Measurements from ENCODE around the gene ATP8A2. TPM values are rescaled to one million over a fixed set of nuclear protein-coding genes. Genes with fewer than 3 reads are reported as not detected.

The ATP8A2 gene
- total RNA-seq, 1 donor from 2014 or later = 2.1 TPM

DNA sequence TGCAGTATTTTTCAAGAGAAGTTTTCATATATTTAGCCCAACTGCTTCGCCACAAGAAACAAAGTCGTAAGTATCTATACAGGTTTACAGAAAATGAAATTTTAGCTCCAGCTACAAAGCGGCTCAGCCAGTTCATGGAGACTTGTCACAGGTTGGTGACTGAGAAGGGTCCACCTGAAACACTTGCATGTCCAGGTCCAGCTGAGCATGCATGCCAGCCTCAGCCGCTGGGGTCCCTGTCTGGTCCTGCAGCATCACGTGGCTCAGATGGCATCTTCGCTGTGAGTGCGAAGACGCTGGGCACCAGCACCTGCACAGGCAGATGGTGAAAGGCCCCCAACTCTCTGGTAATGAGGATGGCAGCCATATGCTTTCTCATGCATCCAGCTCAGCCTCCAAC, 616.2 kb downstream of the ATP8A2 start:
- H3K27me3 ChIP-seq (ENCODE audit: control insufficient read depth in 3 of 3, insufficient read depth in 3 of 3, low read length in 3 of 3) = no peaks in the 10 kb centered on the region
- no peak overlapping the region for H3K27ac ChIP-seq (ENCODE audit: low read depth, low read length)
- H3K9ac ChIP-seq (ENCODE audit: low read depth in 1 of 3, low read length in 3 of 3) = no peak overlapping the region
- H3K4me3 ChIP-seq (ENCODE audit: low read length in 3 of 3) = no peak overlapping the region
- no peaks in the 10 kb centered on the region for H3K36me3 ChIP-seq (ENCODE audit: control insufficient read depth in 3 of 3, insufficient read depth in 3 of 3, low read length in 3 of 3)
- no peaks in the 10 kb centered on the region for H3K9me3 ChIP-seq (ENCODE audit: control insufficient read depth in 3 of 3, low read length in 3 of 3)
- H3K4me1 ChIP-seq (ENCODE audit: control insufficient read depth in 3 of 3, insufficient read depth in 3 of 3, low read length in 3 of 3) = no peaks in the 10 kb centered on the region

- Histone ChIP-seq H3K4me3 (ENCODE audit: low read length in 3 of 3) (no peak overlapping the region), H3K4me1 (ENCODE audit: control insufficient read depth in 3 of 3, insufficient read depth in 3 of 3, low read length in 3 of 3) (no peaks in the 10 kb centered on the region), H3K9me3 (ENCODE audit: control insufficient read depth in 3 of 3, low read length in 3 of 3) (no peaks in the 10 kb centered on the region), H3K27ac (ENCODE audit: low read depth, low read length) (no peak overlapping the region), H3K36me3 (ENCODE audit: control insufficient read depth in 3 of 3, insufficient read depth in 3 of 3, low read length in 3 of 3) (no peaks in the 10 kb centered on the region), H3K27me3 (ENCODE audit: control insufficient read depth in 3 of 3, insufficient read depth in 3 of 3, low read length in 3 of 3) (no peaks in the 10 kb centered on the region), H3K9ac (ENCODE audit: low read depth in 1 of 3, low read length in 3 of 3) (no peak overlapping the region)
Measured at GRCh38 chr13:25988661-25989060, 616.9 kb downstream of the ATP8A2 start.

DNA sequence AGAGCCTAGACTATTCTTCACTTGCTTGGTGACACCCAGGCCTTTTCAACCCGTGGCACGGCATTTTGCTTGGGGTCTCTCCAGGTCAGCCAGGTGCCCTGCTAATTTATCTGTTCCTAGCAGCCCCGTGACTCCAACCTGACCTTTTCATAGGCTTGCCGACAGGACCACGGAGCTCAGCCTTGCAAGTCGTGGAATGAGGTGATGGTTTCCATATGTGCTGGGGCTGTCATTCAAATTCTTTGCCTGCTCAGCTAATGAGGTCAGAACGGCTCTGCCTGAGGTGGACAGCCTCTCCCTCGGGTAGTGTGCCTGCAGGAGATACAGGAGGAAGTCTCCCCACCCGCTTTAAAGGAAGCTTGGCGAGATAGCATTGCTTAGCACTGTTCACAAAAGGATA, 619.0 kb downstream of the ATP8A2 start:
- no peaks in the 10 kb centered on the region for H3K4me1 ChIP-seq (ENCODE audit: control insufficient read depth in 3 of 3, insufficient read depth in 3 of 3, low read length in 3 of 3)
- no peaks in the 10 kb centered on the region for H3K36me3 ChIP-seq (ENCODE audit: control insufficient read depth in 3 of 3, insufficient read depth in 3 of 3, low read length in 3 of 3)
- H3K27me3 ChIP-seq (ENCODE audit: control insufficient read depth in 3 of 3, insufficient read depth in 3 of 3, low read length in 3 of 3) = no peaks in the 10 kb centered on the region
- H3K27ac ChIP-seq (ENCODE audit: low read depth, low read length) = no peak overlapping the region
- H3K9ac ChIP-seq (ENCODE audit: low read depth in 1 of 3, low read length in 3 of 3) = no peak overlapping the region
- H3K4me3 ChIP-seq (ENCODE audit: low read length in 3 of 3) = no peak overlapping the region
- peaks cover 0 to 4% (median 0%) of the 10 kb centered on the region in 3 donors for H3K9me3 ChIP-seq (ENCODE audit: control insufficient read depth in 3 of 3, low read length in 3 of 3)

DNA sequence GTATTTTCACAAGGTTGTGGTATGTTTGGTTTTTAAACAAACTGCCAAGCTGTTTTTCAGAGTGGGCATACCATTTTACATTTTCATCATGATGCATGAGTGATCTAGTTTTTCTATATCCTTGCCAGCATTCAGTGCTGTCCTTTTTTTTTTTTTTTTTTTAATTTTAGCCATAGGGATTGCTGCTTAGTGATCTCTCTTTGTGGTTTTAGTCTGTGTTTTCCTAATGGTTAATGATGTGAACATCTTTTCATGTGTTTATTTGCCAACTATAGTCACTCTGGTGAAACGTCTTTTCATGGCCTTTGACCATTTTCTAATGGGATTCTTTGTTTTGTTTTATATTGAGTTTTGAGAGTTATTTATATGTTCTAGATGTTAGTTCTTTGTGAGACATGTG, 620.3 kb downstream of the ATP8A2 start:
- H3K4me1 ChIP-seq (ENCODE audit: control insufficient read depth in 3 of 3, insufficient read depth in 3 of 3, low read length in 3 of 3) = no peaks in the 10 kb centered on the region
- peaks cover 0 to 4% (median 0%) of the 10 kb centered on the region in 3 donors for H3K9me3 ChIP-seq (ENCODE audit: control insufficient read depth in 3 of 3, low read length in 3 of 3)
- H3K27me3 ChIP-seq (ENCODE audit: control insufficient read depth in 3 of 3, insufficient read depth in 3 of 3, low read length in 3 of 3) = no peaks in the 10 kb centered on the region
- H3K36me3 ChIP-seq (ENCODE audit: control insufficient read depth in 3 of 3, insufficient read depth in 3 of 3, low read length in 3 of 3) = no peaks in the 10 kb centered on the region
- no peak overlapping the region for H3K4me3 ChIP-seq (ENCODE audit: low read length in 3 of 3)
- no peak overlapping the region for H3K27ac ChIP-seq (ENCODE audit: low read depth, low read length)
- H3K9ac ChIP-seq (ENCODE audit: low read depth in 1 of 3, low read length in 3 of 3) = no peak overlapping the region

- H3K9ac ChIP-seq (ENCODE audit: low read depth in 1 of 3, low read length in 3 of 3) = no peak overlapping the region
- H3K36me3 ChIP-seq (ENCODE audit: control insufficient read depth in 3 of 3, insufficient read depth in 3 of 3, low read length in 3 of 3) = no peaks in the 10 kb centered on the region
- peaks cover 6 to 8% (median 8%) of the 10 kb centered on the region in 3 donors for H3K4me1 ChIP-seq (ENCODE audit: control insufficient read depth in 3 of 3, insufficient read depth in 3 of 3, low read length in 3 of 3)
- no peaks in the 10 kb centered on the region for H3K9me3 ChIP-seq (ENCODE audit: control insufficient read depth in 3 of 3, low read length in 3 of 3)
- no peak overlapping the region for H3K4me3 ChIP-seq (ENCODE audit: low read length in 3 of 3)
- peaks cover 0 to 3% (median 0%) of the 10 kb centered on the region in 3 donors for H3K27me3 ChIP-seq (ENCODE audit: control insufficient read depth in 3 of 3, insufficient read depth in 3 of 3, low read length in 3 of 3)
- H3K27ac ChIP-seq (ENCODE audit: low read depth, low read length) = peak overlapping the region; percentile 16
Measured at GRCh38 chr13:26007261-26008125, 635.7 kb downstream of the ATP8A2 start.

- no peak overlapping the region for H3K27ac ChIP-seq (ENCODE audit: low read depth, low read length)
- H3K9me3 ChIP-seq (ENCODE audit: control insufficient read depth in 3 of 3, low read length in 3 of 3) = no peaks in the 10 kb centered on the region
- H3K4me1 ChIP-seq (ENCODE audit: control insufficient read depth in 3 of 3, insufficient read depth in 3 of 3, low read length in 3 of 3) = peaks cover 6 to 11% (median 8%) of the 10 kb centered on the region in 3 donors
- H3K36me3 ChIP-seq (ENCODE audit: control insufficient read depth in 3 of 3, insufficient read depth in 3 of 3, low read length in 3 of 3) = no peaks in the 10 kb centered on the region
- peaks cover 0 to 3% (median 0%) of the 10 kb centered on the region in 3 donors for H3K27me3 ChIP-seq (ENCODE audit: control insufficient read depth in 3 of 3, insufficient read depth in 3 of 3, low read length in 3 of 3)
- H3K4me3 ChIP-seq (ENCODE audit: low read length in 3 of 3) = no peak overlapping the region
- H3K9ac ChIP-seq (ENCODE audit: low read depth in 1 of 3, low read length in 3 of 3) = peak overlapping the region in 1 of 3 donors; percentile 16
Measured at GRCh38 chr13:26010487-26011207, 638.9 kb downstream of the ATP8A2 start.

DNA sequence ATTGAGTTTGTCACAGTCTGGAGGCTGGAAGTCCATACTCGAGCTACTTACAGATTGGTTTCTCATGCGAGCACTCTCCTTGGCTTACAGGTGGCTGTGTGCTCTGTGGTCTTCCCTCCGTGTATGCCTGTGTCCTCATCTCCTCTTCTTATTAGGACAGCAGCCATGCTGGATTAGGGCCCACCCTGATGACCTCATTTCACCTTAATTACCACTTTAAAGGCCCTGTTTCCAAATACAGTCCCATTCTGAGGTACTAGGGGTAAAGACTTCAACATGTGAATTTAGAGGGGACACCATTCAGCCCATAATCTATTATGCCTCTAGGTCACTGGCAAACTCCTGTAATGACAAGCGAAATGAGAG, 639.4 kb downstream of the ATP8A2 start:
- Histone ChIP-seq H3K36me3 (ENCODE audit: control insufficient read depth in 3 of 3, insufficient read depth in 3 of 3, low read length in 3 of 3) (no peaks in the 10 kb centered on the region), H3K9ac (ENCODE audit: low read depth in 1 of 3, low read length in 3 of 3) (no peak overlapping the region), H3K27ac (ENCODE audit: low read depth, low read length) (no peak overlapping the region), H3K4me3 (ENCODE audit: low read length in 3 of 3) (no peak overlapping the region), H3K9me3 (ENCODE audit: control insufficient read depth in 3 of 3, low read length in 3 of 3) (no peaks in the 10 kb centered on the region), H3K4me1 (ENCODE audit: control insufficient read depth in 3 of 3, insufficient read depth in 3 of 3, low read length in 3 of 3) (peaks cover 8 to 15% (median 9%) of the 10 kb centered on the region in 3 donors), H3K27me3 (ENCODE audit: control insufficient read depth in 3 of 3, insufficient read depth in 3 of 3, low read length in 3 of 3) (peaks cover 0 to 3% (median 0%) of the 10 kb centered on the region in 3 donors)

DNA sequence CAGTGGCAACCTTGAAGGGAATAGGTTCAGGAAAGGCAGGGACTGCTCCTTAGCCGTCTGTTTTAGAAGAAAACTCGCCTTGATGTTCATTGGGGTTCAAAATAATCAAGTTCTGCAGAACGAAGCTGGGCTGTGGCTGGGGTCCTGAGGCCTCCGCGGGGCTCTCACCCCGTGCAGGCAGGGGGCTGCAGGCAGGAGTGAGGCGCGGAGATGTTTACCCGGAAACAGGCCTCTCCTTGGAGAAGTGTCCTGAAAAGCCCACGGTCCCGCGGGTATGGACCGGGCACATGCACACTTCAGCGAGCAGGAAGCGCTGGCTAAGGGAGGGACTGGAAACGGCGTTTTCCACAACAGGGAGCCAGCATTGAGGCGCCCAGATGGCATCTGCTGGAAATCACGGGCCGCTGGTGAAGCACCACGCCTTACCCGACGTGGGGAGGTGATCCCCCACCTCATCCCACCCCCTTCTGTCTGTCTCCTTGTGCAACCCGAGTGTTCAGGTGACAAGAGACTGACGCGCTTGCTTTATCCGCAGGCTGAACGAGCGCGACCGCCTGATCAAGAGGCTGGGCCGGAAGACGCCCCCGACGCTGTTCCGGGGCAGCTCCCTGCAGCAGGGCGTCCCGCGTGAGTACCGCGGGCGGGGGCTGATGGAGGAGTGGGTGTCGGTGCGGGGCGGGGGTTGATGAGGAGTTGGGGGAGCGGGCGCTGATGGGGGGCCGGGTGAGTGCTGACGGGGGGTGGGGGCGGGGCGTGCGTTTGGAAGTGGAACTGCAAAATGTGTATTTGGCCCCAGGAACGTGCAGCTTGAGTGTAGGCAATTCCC, 640.4 kb downstream of the ATP8A2 start:
- H3K27ac ChIP-seq (ENCODE audit: low read depth, low read length) = no peak overlapping the region
- no peaks in the 10 kb centered on the region for H3K36me3 ChIP-seq (ENCODE audit: control insufficient read depth in 3 of 3, insufficient read depth in 3 of 3, low read length in 3 of 3)
- H3K9ac ChIP-seq (ENCODE audit: low read depth in 1 of 3, low read length in 3 of 3) = no peak overlapping the region
- peaks cover 8 to 14% (median 10%) of the 10 kb centered on the region in 3 donors for H3K4me1 ChIP-seq (ENCODE audit: control insufficient read depth in 3 of 3, insufficient read depth in 3 of 3, low read length in 3 of 3)
- H3K27me3 ChIP-seq (ENCODE audit: control insufficient read depth in 3 of 3, insufficient read depth in 3 of 3, low read length in 3 of 3) = peaks cover 0 to 3% (median 0%) of the 10 kb centered on the region in 3 donors
- peak overlapping the region; percentile 27 to 68 (median 56) for H3K4me3 ChIP-seq (ENCODE audit: low read length in 3 of 3)
- no peaks in the 10 kb centered on the region for H3K9me3 ChIP-seq (ENCODE audit: control insufficient read depth in 3 of 3, low read length in 3 of 3)

- Histone ChIP-seq H3K4me1 (ENCODE audit: control insufficient read depth in 3 of 3, insufficient read depth in 3 of 3, low read length in 3 of 3) (peaks cover 8 to 19% (median 12%) of the 10 kb centered on the region in 3 donors), H3K36me3 (ENCODE audit: control insufficient read depth in 3 of 3, insufficient read depth in 3 of 3, low read length in 3 of 3) (no peaks in the 10 kb centered on the region), H3K9ac (ENCODE audit: low read depth in 1 of 3, low read length in 3 of 3) (no peak overlapping the region), H3K9me3 (ENCODE audit: control insufficient read depth in 3 of 3, low read length in 3 of 3) (no peaks in the 10 kb centered on the region), H3K4me3 (ENCODE audit: low read length in 3 of 3) (no peak overlapping the region), H3K27ac (ENCODE audit: low read depth, low read length) (no peak overlapping the region), H3K27me3 (ENCODE audit: control insufficient read depth in 3 of 3, insufficient read depth in 3 of 3, low read length in 3 of 3) (peaks cover 0 to 3% (median 0%) of the 10 kb centered on the region in 3 donors)
Measured at GRCh38 chr13:26012995-26013394, 641.2 kb downstream of the ATP8A2 start.
